GM10847 (cell line): Measurements from ENCODE around the gene TIMP1.

Source experiments
- POLR2A ChIP-seq: IDR thresholded peaks from 2 replicates; pipeline ENCODE4 v1.6.1; 2011; ENCODE audit not compliant: insufficient read length; ENCODE audit errors: extremely low read depth

Gene TIMP1

DNA sequence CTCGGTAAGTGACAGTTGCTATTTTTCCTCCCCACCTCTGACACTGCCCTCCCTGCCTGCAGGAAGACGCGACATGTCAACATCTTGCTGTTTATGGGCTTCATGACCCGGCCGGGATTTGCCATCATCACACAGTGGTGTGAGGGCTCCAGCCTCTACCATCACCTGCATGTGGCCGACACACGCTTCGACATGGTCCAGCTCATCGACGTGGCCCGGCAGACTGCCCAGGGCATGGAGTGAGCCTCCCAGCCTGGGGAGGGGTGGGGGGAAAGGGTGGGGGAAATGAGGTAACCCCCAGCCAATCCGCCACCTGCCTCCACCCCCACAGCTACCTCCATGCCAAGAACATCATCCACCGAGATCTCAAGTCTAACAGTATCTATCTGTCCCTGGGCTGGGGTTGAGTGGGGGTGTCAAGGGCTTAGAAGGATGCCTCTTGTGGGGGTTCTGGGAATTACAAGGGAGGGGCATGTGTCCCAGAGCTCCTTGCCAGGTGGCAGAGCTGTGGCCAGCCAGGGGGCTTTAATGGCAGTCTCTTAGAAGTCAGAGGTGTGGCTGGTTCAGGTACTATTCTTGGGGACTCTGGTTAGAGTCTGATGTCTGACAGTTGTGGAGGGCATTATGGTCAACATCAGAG, 13.5 kb upstream of the TIMP1 start:
- TF ChIP-seq POLR2A, result no peak

DNA sequence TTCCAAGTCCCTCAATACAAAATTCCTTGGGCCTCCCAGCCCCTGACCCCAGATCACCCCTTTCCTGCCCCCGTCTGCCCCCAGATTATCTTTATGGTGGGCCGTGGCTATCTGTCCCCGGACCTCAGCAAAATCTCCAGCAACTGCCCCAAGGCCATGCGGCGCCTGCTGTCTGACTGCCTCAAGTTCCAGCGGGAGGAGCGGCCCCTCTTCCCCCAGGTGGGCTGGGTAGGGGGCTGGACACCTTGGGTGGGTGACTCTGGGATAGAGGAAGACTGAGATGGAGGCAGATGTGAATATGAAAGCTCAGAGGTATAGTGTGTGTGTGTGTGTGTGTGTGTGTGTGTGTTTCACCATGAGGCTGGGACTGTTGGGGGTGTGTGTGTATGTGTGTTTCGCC, 11.4 kb upstream of the TIMP1 start:
- no peak for TF ChIP-seq POLR2A

GRCh38 chrX:47571215-47571614, 11.0 kb upstream of the TIMP1 start:
- TF ChIP-seq POLR2A, result no peak

GRCh38 chrX:47571896-47572295, 10.3 kb upstream of the TIMP1 start:
- TF ChIP-seq POLR2A, result no peak

- no peak for TF ChIP-seq POLR2A
Observed at GRCh38 chrX:47572773-47573340, 9.4 kb upstream of the TIMP1 start.

- no peak for TF ChIP-seq POLR2A
Observed at GRCh38 chrX:47573341-47574075, 8.7 kb upstream of the TIMP1 start.

- TF ChIP-seq POLR2A, result no peak
Observed at GRCh38 chrX:47574076-47574546, 8.1 kb upstream of the TIMP1 start.

DNA sequence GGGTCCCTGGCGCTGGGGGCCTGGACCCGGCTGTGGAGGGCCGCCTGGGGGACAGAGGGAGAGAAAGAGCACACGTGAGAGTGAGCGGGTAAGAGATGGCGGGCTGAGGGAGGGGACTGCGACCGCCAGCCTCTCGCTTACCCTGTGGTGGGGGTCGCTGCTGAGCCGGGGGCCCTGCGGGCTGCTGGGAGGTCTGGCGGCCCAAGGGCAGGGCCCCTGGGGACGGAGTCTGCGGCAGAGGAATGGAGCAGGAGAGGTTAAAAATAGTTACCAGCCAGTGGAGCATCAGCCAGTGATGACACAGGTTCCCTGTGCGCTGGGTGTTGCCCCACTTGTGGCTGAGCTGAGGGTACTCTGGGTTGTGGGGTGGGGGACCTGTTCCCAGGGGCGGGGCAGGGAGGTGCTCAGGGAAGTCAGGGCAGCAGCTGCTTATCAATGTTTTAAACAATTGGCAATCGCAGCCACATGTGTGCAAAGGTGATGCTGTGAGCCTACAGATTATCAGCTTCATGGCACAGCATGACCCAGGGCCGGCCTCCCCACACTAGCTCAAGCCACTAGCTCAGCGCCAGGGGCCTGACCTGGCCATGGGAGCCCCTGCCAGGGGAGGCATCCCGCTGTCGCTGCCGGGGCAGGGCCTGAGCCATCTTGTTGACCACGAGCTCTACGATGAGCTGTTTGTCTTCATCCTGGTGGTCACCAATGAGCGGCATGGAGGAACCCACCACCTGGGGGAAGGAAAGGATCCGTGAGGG, 7.5 kb upstream of the TIMP1 start:
- TF ChIP-seq POLR2A, result no peak

DNA sequence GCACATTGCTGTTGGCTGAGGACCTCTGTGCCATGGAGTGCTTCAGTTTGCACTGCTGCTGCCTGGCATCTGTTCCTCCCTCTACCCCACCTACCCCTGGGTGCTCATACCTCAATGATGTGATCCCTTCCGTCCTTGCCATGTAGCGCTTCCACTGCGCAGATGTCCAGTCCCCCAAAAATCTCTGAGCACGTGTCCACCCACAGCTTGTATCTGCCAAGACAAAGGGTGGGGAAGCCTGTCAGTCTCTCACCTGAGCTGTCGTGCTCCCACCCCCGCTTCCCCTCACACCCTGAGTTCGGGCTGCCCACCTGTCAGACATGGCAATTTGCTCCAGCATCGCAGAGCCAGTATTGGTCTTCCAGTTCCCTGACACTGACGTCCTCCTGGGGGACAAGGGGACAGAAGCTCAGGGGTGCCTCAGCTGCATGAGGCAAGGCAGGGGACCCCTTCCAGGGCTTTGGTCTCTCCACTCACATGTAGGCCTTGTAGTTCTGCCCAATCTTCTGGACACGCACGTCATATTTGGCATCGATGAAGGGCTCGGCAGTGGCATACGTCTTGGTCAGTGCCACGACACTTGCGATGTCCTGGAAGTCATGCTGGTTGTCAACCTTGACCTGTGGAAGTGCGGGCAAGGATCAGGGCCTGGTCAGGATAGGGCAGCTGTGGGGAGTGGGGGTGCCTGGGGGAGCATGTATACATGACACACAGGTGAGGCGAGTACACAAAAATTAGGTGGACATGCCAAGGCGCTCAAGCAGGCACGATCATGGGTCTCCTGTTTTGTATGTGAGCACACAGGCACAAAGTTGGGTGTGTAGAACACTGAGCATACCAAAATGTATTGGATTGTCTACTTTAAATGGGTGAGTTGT, 6.0 kb upstream of the TIMP1 start:
- TF ChIP-seq POLR2A, result no peak

- TF ChIP-seq POLR2A, result no peak
Observed at GRCh38 chrX:47577424-47577823, 4.8 kb upstream of the TIMP1 start.

DNA sequence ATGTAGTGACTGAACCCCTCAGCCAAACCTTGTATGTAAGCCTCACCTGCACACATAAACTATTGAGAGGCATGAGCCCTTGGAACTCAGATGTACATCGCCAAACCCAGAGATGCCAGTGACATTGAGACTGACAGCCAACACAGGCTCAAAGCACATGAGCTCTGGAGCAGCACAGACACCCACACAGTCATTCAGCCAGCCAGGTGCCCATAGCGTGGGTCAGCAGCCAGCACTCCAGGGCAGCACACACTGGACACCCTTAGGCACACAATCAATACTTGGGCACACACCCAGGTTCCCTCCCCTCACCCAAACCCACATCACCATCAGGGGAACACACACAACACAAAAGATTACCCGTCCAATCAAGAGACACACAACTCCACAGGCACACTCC, 4.3 kb upstream of the TIMP1 start:
- no peak for TF ChIP-seq POLR2A

GRCh38 chrX:47578692-47579091, 3.5 kb upstream of the TIMP1 start:
- TF ChIP-seq POLR2A, result no peak

- TF ChIP-seq POLR2A, result no peak
Observed at GRCh38 chrX:47579537-47579936, 2.7 kb upstream of the TIMP1 start.

DNA sequence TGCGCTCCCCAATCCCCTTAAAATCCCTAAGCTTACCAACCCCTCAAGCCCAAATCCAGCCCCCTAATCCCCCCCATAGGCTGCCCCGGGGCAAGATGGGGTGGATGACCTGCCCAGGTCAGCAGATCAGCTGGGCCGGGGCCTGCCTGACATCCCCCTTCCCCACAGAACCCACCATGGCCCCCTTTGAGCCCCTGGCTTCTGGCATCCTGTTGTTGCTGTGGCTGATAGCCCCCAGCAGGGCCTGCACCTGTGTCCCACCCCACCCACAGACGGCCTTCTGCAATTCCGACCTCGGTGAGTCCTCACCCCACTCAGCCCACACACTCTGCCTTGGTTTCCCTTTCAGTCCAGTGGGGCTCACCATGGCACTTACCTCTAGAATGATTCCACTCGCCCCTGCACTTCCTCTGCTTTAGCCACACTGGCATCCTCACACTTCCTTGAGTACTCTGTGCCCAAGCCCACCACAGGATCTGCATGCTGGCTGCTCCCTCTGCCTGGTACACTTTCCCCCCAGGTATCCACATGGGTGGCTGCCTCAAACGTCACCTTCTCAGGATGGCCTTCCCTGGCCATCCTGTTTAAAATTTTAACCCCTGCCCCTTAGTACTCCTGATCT, 1.1 kb downstream of the TIMP1 start:
- TF ChIP-seq POLR2A, result no peak
